ENCODE data around the gene ARHGAP35.

The ARHGAP35 gene

GRCh38 chr19:46902402-46902766 lies 41.6 kb downstream of the ARHGAP35 start:
- DNase-seq (ENCODE audit: low read depth, low spot score) = peak; percentile 35

- DNase-seq (ENCODE audit: low read depth, low spot score) = no peak
Measured at GRCh38 chr19:46903458-46903857, 42.7 kb downstream of the ARHGAP35 start.

- peak; percentile 59 for DNase-seq (ENCODE audit: low read depth, low spot score)
Measured at GRCh38 chr19:46904114-46905060, 43.6 kb downstream of the ARHGAP35 start.

- no peak for DNase-seq (ENCODE audit: low read depth, low spot score)
Measured at GRCh38 chr19:46906221-46906620, 45.4 kb downstream of the ARHGAP35 start.

GRCh38 chr19:46907880-46908279 lies 47.1 kb downstream of the ARHGAP35 start:
- no peak for DNase-seq (ENCODE audit: low read depth, low spot score)

GRCh38 chr19:46909356-46909755 lies 48.6 kb downstream of the ARHGAP35 start:
- DNase-seq (ENCODE audit: low read depth, low spot score) = no peak

All from astrocyte of the hippocampus (primary cell).